ENCODE data around the gene PPP1R10. TPM values are rescaled to one million over a fixed set of nuclear protein-coding genes. Genes with fewer than 3 reads are reported as not detected.
A peak's percentile ranks its signal among the peaks of the same experiment; 100 is the strongest.

Gene PPP1R10
- polyA plus RNA-seq, 1 experiment: 43.2 TPM

DNA sequence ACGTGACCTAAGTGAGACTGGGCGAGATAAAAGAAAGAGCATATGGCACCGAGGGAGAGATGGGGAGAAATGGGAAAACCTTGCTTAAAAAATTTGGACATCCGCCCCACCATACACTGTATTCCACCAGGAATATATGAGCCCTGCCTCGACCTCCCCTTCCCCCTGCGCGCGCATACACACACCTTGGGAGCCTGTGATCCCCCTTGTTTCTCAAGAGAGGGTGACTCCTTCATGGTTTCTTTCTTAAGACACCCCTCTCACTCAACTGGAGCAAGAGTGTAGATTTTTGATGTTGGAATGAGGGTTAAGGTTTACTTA, 45.3 kb downstream of the PPP1R10 start:
- DNase-seq (ENCODE audit: low read depth, low spot score): no peak
- H3K4me3 ChIP-seq (ENCODE audit: low read depth, low read length): peak overlapping the region; percentile 98
- CTCF ChIA-PET: interaction anchor here (1.0 to 1.8 kb wide), 4 partner anchors 25 to 89 kb away, joined by 3 to 8 read pairs (median 6); no protein-coding TSS in a partner anchor
- H3K9me3 ChIP-seq (ENCODE audit: control insufficient read depth, insufficient read depth, low read length): no peaks in the 10 kb centered on the region
- H3K27ac ChIP-seq (ENCODE audit: low read depth, low read length): peak overlapping the region; percentile 34
- POLR2A ChIA-PET: interaction anchor here (0.9 to 1.8 kb wide), 7 partner anchors 15 to 119 kb away, joined by 3 to 14 read pairs (median 5); partner anchors contain the start of genes GNL1, MRPS18B, NRM and PRR3
- TF ChIP-seq, protein P1, sequence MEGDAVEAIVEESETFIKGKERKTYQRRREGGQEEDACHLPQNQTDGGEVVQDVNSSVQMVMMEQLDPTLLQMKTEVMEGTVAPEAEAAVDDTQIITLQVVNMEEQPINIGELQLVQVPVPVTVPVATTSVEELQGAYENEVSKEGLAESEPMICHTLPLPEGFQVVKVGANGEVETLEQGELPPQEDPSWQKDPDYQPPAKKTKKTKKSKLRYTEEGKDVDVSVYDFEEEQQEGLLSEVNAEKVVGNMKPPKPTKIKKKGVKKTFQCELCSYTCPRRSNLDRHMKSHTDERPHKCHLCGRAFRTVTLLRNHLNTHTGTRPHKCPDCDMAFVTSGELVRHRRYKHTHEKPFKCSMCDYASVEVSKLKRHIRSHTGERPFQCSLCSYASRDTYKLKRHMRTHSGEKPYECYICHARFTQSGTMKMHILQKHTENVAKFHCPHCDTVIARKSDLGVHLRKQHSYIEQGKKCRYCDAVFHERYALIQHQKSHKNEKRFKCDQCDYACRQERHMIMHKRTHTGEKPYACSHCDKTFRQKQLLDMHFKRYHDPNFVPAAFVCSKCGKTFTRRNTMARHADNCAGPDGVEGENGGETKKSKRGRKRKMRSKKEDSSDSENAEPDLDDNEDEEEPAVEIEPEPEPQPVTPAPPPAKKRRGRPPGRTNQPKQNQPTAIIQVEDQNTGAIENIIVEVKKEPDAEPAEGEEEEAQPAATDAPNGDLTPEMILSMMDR (IDR thresholded peaks at IDR 0.05; ENCODE audit: low read depth, low read length): no peak
- H3K27me3 ChIP-seq (ENCODE audit: control insufficient read depth, insufficient read depth, low read length): no peaks in the 10 kb centered on the region

DNA sequence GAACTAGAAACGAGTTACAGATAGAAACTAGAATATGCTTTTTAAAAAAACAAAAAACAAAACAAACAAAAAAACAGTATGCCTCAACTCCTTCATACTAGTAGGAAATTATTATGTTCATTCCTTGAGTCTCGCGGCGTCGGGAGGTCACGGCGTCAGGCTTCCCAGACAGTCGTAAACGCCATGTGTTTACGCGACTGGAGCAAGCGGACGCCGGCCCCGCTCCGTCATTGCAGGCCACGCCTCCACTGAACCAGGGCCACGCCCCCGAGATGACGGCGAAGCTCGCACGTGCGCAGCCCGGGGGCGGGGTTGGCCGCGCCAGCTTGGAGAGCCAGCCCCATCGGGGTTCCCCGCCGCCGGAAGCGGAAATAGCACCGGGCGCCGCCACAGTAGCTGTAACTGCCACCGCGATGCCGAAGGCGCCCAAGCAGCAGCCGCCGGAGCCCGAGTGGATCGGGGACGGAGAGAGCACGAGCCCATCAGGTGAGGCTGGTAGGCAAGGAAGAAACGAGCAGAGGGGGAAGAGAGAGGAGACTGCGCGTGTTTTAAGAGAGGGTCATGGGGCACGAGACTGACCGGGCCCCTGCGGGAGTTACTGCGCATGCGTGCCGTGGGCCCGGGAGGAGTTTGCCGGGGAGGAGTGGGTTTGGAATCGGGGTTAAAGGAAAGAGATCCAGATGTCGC, 45.8 kb downstream of the PPP1R10 start, which contains the start of gene ABCF1:
TSS of gene ABCF1 (plus strand) at position 368 of the 687 bp plus-strand sequence. CDS start at position 414, 46 bp downstream.
- TF ChIP-seq, protein P1 (IDR thresholded peaks at IDR 0.05; ENCODE audit: low read depth, low read length): no peak
- peak; percentile 89 for DNase-seq (ENCODE audit: low read depth, low spot score)
- Histone ChIP-seq H3K27ac (ENCODE audit: low read depth, low read length) (peak within 1 kb of the TSS; percentile 95), H3K9me3 (ENCODE audit: control insufficient read depth, insufficient read depth, low read length) (no peaks in the 10 kb centered on the region), H3K4me3 (ENCODE audit: low read depth, low read length) (peak within 1 kb of the TSS; percentile 98), H3K27me3 (ENCODE audit: control insufficient read depth, insufficient read depth, low read length) (no peaks in the 10 kb centered on the region)
- POLR2A ChIA-PET: interaction anchor here (0.9 to 1.8 kb wide), 8 partner anchors 14 to 120 kb away, joined by 3 to 14 read pairs (median 5); partner anchors contain the start of genes GNL1, MRPS18B, NRM and PRR3
- CTCF ChIA-PET: interaction anchor here (1.0 to 2.1 kb wide), 5 partner anchors 26 to 89 kb away, joined by 3 to 8 read pairs (median 6); no protein-coding TSS in a partner anchor

DNA sequence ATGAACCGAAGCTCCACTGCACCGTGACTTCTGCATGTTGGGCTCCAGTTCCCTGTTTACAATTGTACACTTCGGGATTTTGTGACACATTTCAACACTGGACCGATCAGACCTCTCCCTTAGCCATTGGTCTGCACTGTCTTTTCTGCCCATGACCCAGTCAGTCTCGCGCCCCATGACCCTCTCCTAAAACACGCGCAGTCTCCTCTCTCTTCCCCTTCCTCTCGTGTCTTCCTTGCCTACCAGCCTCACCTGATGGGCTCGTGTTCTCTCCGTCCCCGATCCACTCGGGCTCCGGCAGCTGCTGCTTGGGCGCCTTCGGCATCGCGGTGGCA, 46.3 kb downstream of the PPP1R10 start:
- Histone ChIP-seq H3K9me3 (ENCODE audit: control insufficient read depth, insufficient read depth, low read length) (no peaks in the 10 kb centered on the region), H3K27me3 (ENCODE audit: control insufficient read depth, insufficient read depth, low read length) (no peaks in the 10 kb centered on the region), H3K4me3 (ENCODE audit: low read depth, low read length) (peak overlapping the region; percentile 73), H3K27ac (ENCODE audit: low read depth, low read length) (peak overlapping the region; percentile 69)
- no peak for DNase-seq (ENCODE audit: low read depth, low spot score)
- TF ChIP-seq, protein P1 (IDR thresholded peaks at IDR 0.05; ENCODE audit: low read depth, low read length): no peak
- POLR2A ChIA-PET: interaction anchor here (0.9 to 1.8 kb wide), 8 partner anchors 14 to 120 kb away, joined by 3 to 14 read pairs (median 5); partner anchors contain the start of genes GNL1, MRPS18B, NRM and PRR3
- CTCF ChIA-PET: interaction anchor here (1.0 to 2.1 kb wide), 6 partner anchors 26 to 88 kb away, joined by 3 to 8 read pairs (median 6); no protein-coding TSS in a partner anchor

DNA sequence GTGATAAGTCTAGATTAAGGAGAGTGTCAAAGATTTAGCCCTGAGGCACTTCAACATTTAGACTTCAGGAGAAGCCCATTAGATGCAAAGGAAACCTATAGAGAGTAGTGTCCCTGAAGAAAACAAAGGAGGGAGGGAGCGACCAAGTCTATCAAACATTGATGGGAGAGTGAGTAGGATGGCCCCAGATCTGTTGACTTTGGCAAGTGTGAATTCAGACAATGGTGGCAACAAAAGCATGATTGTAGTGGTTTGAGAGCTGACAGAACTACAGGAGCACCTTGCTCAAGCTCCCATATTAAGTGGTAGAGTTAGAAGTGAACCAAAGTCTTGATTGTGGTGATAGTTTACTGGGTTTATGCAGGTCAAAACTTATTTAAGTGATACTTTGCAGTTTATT, 46.8 kb downstream of the PPP1R10 start:
- Histone ChIP-seq H3K27me3 (ENCODE audit: control insufficient read depth, insufficient read depth, low read length) (no peaks in the 10 kb centered on the region), H3K27ac (ENCODE audit: low read depth, low read length) (no peak overlapping the region), H3K9me3 (ENCODE audit: control insufficient read depth, insufficient read depth, low read length) (no peaks in the 10 kb centered on the region), H3K4me3 (ENCODE audit: low read depth, low read length) (peak overlapping the region; percentile 73)
- no peak for DNase-seq (ENCODE audit: low read depth, low spot score)
- CTCF ChIA-PET: interaction anchor here (1.7 to 2.1 kb wide), 4 partner anchors 25 to 87 kb away, joined by 5 to 8 read pairs (median 6); no protein-coding TSS in a partner anchor
- POLR2A ChIA-PET: interaction anchor here (1.0 to 1.8 kb wide), 3 partner anchors 13 to 42 kb away, joined by 3 to 14 read pairs (median 6); partner anchors contain the start of genes GNL1 and PRR3
- TF ChIP-seq, protein P1 (IDR thresholded peaks at IDR 0.05; ENCODE audit: low read depth, low read length): no peak

DNA sequence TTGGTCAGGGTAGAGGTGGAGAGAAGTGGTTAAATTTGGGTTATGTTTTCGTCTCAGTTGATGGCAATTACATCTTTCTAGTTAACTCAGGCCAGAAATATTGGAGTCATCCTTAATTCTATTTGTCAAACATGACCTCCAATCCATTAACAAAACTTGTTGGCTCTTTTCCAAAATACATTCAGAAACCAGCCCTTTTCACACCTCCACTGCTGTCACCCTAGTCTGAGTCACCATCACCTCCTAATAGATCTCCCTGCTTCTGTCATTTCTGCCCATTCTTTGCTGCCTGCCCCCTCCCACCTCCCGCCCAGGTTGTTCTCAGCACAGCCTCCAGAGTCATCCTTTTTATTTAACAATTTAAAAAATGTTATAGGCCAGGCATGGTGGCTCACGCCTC, 48.8 kb downstream of the PPP1R10 start:
- H3K9me3 ChIP-seq (ENCODE audit: control insufficient read depth, insufficient read depth, low read length): no peaks in the 10 kb centered on the region
- H3K4me3 ChIP-seq (ENCODE audit: low read depth, low read length): no peak overlapping the region
- H3K27ac ChIP-seq (ENCODE audit: low read depth, low read length): no peak overlapping the region
- TF ChIP-seq, protein P1 (IDR thresholded peaks at IDR 0.05; ENCODE audit: low read depth, low read length): no peak
- ChIA-PET CTCF (no interaction called here), POLR2A (interaction anchor here (0.7 kb wide), 1 partner anchor 243 kb away, joined by 4 read pairs; no protein-coding TSS in a partner anchor)
- DNase-seq (ENCODE audit: low read depth, low spot score): no peak
- no peaks in the 10 kb centered on the region for H3K27me3 ChIP-seq (ENCODE audit: control insufficient read depth, insufficient read depth, low read length)
